ENCODE data around the gene MATR3.
A peak's percentile ranks its signal among the peaks of the same experiment; 100 is the strongest.
"Not testable (repeated sequence)": the region's sequence is repeated elsewhere in the genome, so short reads cannot be mapped to it uniquely, and the experiment has no call there.

The MATR3 gene

DNA sequence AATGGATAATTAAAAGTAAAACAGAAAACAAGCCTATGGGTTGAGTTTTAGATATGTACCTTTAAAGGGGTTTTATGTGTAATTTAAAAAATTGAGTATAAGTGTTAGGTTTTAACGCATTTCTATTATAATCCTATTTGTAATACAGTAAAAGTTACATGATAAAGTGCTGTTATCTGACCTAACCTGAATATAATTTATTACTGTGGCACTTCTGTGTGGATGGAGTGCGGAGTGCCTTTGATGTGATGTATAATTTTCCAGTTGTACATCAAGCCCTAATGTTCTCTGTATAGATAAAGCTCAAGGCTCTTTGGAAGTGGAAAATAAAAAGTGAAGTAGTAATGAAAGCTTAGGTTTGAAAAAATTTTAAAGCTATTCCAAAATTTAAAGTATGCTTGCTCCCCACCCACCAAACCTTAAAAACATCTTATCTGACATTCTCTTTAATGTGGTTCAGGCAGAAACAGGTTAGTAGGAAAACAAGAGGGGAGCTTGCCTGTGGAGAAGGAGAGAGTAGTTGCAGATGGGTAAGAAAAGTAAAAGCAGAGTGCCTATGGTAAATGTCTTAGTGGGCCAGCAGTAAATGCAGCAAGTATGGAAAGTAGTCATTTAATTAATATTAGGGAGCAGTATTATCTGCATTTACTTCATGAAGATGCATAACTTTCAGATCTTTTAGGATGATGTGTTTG lies 4.0 kb downstream of the MATR3 start:
- FAIRE-seq (no peak), DNase-seq (ENCODE audit: insufficient read length, low spot score) (no peak)

DNA sequence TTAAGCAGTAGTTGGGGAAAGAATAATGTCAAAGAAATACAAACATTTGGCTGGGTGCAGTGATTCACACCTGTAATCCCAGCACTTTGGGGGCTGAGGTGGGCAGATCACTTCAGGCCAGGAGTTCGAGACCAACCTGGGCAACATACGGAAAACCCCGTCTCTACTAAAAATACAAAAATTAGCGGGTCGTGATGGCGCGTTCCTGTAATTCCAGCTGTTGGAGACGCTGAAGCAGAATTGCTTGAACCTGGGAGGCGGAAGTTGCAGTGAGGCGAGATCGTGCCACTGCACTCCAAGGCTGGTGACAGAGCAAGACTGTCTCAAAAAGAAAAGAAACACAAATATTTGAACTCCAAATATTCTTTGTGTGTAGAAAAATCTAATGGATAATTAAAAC lies 4.7 kb downstream of the MATR3 start:
- DNase-seq (ENCODE audit: insufficient read length, low spot score) (no peak), FAIRE-seq (no peak)
- TF ChIP-seq POLR2A (IDR thresholded peaks at IDR 0.05; ENCODE audit: low read depth, low read length): no peak

More for the DNA sequence above, 4.0 kb downstream of the MATR3 start:
- no peak for TF ChIP-seq POLR2A (IDR thresholded peaks at IDR 0.05; ENCODE audit: low read depth, low read length)

DNA sequence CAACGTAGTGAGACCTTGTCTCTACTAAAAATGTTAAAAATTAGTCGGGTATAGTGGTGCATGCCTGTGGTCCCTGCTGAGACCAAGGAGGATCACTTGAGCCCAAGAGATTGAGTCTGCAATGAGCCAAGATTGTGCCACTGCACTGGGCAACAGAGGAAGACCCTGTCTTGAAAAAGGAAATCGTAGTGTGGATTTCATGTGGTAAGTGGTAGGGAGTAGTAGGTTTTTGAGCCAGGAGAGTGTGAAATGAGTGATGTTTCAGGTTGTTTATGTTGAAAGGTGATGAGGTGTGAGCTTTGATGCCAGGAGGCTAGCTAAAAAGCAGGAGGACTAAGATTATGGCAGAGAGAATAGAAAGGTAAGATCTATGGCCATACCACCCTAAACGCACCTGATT lies 5.9 kb downstream of the MATR3 start:
- FAIRE-seq (no peak), DNase-seq (ENCODE audit: insufficient read length, low spot score) (no peak)
- no peak for TF ChIP-seq POLR2A (IDR thresholded peaks at IDR 0.05; ENCODE audit: low read depth, low read length)

DNA sequence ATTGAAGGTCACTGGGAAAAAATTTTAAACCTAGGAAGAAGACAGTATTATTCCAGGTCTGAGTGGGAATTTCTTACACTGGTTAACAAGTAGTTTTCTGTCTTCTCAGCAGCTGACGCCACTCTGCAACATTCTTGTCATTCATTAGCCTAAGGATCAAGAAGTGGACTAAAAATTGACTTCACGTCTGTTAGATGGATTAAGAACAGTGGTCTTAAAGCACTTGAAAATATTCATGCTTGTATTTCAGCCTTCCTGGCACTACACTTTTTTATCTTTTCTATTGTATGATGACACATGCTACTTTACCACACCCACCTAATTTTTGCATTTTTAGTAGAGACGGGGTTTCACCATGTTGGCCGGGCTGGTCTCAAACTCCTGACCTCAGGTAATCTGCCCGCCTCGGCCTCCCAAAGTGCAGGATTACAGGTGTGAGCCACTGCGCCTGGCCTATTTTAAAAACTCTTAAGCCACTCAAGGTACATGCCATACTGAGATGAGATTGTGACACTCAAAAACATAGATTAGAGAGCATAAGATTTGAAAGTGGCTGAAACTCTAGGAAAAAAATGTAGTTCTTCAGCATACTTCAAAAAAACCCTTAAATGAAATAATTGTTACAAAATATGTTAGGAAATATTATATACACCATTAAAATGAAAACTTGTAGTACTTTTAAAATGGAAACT lies 8.4 kb downstream of the MATR3 start:
- TF ChIP-seq POLR2A (IDR thresholded peaks at IDR 0.05; ENCODE audit: low read depth, low read length): no peak
- FAIRE-seq (no peak), DNase-seq (ENCODE audit: insufficient read length, low spot score) (no peak)

DNA sequence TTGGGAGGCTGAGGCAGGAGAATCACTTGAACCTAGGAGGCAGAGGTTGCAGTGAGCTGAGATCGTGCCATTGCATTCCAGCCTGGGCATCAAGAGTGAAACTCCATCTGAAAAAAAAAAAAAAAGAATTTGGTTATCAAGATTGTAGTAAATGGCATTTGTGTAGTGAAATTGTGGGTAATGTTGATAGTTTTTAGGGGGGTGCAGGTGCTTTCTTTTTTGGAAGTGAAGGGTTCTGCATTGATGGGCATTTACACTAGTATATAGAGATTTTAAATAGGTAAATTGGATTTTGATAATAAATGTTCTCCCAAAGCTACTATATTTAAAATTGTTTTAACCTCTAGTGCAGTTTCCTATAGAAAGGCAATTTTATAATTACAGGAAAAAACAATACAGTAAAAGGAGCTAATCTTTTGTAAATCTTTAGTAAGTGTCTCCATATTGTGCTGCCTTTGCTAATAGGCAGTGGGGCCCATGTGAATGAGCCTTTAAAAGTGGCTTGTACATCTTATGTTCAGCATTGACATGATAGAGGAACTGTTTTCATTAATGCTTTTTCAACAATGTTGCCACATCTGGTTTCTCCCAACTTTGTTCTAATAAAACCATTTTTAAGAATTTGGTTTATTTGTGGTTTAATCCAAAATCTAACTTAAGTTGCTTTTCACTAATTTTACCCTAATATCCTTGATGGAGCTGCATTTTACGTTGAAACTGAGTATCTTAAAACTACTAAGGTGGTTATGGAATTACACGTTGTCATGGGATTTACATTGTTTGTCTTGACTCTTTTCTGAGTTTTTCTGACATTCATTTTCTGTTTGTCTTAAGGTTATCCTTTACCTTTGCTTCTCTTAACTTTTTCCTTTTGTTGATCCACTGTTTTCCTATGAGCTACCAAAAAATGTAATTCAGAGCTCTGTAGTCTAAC lies 11.1 kb downstream of the MATR3 start:
- no peak for TF ChIP-seq POLR2A (IDR thresholded peaks at IDR 0.05; ENCODE audit: low read depth, low read length)
- peak; percentile 45 for FAIRE-seq
- DNase-seq (ENCODE audit: insufficient read length, low spot score): no peak

DNA sequence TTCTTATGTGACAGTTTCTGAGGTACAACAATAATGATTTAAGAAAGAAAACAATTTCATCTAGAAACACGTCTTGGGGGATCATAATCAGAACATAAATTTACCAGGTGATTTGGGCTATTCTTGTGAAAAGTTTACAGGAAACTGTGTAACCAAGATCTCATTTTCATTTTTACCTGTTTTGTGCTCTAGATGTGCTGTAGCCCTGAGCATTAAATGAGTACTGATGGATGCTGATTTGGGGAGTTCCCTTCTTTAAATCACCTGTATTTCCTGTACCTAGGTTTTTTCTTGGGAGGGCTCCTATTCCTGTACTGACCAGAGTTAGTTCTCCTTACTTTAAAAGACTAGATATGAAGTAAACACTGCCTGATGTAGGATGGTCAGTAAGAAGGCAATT lies 12.7 kb downstream of the MATR3 start:
- DNase-seq (ENCODE audit: insufficient read length, low spot score): no peak
- TF ChIP-seq POLR2A (IDR thresholded peaks at IDR 0.05; ENCODE audit: low read depth, low read length): no peak
- FAIRE-seq: no peak

DNA sequence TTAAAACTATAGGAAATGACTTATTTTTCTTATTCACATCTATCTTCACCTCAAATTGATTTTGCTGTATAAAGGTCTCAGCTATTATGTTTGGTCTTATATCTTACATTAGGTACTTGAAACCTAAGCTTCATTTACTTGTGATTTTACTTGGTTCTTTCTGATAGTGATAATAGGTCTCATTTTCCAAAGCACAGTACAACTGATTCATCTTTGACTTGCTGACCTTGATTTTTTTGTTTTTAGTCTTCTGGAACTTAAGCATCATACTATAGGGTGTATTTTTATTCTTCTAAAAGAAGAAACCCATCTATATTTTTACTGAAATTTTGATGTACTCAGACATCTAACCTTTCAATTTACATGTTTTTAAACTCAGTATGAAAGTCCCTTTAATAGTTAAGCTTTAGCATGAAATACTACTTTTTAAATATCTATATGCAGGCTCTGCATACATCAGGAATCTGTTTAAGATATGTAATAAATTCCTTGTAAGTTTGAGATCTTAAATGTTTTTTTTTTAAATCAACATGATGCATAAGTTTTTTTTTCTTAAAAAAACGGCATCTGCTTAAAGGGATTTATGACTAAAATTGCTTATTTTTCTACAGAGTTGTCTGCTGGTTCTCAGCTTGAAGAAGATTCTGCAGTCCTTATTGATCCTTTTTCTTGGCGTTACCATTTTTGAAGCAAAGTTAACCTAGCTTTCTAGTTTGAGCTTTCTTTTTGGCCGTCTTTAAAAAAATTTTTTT lies 13.3 kb downstream of the MATR3 start:
- no peak for TF ChIP-seq POLR2A (IDR thresholded peaks at IDR 0.05; ENCODE audit: low read depth, low read length)
- peak; percentile 52 for FAIRE-seq
- DNase-seq (ENCODE audit: insufficient read length, low spot score): no peak

DNA sequence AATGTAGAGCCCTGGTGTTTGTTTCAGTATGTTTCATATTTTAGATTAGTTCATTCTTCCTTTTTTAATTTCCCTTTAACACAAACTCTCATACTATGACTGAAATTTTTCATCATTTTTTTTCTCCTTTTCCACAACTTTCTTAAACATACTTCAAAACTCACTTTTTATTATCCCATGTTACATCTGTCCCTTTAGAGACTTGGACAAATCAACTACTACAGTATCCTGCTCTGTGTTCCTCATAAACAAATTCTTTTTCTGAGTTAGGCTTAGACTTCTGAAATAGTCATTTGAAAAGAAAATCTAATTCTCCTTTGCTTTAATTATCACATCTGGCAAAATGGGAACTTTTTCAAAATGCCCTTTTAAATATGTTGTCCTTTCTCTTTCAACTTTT lies 15.3 kb downstream of the MATR3 start:
- TF ChIP-seq POLR2A (IDR thresholded peaks at IDR 0.05; ENCODE audit: low read depth, low read length): no peak
- FAIRE-seq (peak; percentile 52), DNase-seq (ENCODE audit: insufficient read length, low spot score) (no peak)

DNA sequence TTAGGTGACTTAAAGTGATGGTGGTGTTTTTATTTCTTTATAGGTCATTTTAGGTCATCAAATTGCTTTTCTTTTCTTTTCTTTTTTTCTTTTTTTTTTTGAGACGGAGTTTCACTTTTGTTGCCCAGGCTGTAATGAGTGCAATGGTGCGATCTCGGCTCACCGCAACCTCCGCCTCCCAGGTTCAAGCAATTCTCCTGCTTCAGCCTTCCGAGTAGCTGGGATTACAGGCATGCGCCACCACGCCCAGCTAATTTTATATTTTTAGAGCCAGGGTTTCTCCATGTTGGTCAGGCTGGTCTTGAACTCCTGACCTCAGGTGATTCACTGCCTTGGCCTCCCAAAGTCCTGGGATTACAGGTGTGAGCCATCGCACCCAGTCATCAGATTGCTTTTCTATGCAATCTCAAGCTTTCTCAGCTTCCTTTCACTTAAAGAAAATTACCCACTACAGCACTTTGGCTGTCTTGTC lies 17.2 kb downstream of the MATR3 start:
- peak; percentile 69 for FAIRE-seq
- not testable (repeated sequence) for DNase-seq (ENCODE audit: insufficient read length, low spot score)

DNA sequence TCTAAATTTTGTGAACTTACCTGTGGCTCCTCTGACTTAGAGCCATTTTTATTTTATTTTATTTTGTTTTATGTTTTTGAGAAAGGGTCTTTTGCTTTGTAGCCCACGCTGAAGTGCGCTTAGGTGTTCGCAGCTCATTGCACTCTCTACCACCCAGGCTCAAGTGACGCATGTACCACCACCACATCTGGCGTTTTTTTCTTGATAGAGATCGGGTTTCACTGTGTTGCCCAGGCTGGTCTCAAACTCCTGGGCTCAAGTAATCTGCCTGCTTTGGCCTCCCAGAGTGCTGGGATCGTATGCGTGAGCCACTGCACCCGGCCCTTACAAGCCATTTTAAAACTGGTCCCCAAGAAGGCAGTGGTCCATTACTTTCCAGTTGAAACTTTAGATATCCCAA lies 18.5 kb downstream of the MATR3 start:
- FAIRE-seq: no peak
- no peak for TF ChIP-seq POLR2A (IDR thresholded peaks at IDR 0.05; ENCODE audit: low read depth, low read length)
- DNase-seq (ENCODE audit: insufficient read length, low spot score): no peak

DNA sequence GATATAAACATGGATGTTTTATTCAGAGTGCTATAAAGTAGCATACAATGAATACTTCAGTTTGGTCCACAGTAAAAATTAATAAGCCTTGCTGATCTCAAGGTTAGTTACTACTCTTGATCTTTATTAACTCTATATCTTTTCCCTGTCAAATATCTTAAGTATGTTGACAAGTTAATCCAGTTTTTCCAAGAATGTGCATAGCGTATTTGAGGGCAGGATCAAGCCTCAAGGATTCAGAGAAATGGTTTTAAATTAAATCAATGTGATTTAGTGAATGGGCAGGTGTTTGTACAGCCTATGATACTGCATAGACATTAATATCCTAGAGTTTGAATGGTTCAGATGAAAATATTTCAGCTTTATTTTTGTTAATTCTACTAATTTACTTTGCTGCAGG lies 20.7 kb downstream of the MATR3 start:
- no peak for TF ChIP-seq POLR2A (IDR thresholded peaks at IDR 0.05; ENCODE audit: low read depth, low read length)
- no peak for DNase-seq (ENCODE audit: insufficient read length, low spot score)
- FAIRE-seq: no peak

DNA sequence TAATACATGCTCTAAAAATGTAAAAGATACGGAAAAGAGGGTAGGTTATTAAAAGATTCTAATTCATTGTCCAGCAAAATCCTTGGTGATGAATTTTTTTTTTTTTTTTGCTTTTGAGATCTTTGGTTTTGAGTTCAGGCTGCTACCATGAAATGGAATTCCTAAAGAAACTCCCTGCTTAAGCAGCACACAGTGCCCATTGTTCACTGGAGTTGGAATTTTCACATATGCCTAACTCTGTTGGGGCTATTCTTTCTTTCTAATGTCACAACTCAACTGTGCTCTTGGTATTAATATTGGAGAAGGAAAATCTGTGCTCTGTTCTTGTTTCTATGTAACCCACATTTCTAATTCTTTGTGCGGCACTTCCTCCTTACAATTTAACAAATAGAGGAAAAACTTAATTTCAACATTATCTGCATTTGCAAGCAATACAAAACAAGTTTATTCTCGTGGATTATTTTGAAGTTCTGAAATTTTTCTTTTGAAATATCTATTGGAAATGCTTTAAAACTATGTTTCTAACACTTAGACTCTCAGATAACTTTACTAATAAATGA lies 21.6 kb downstream of the MATR3 start:
- TF ChIP-seq POLR2A (IDR thresholded peaks at IDR 0.05; ENCODE audit: low read depth, low read length): no peak
- no peak for FAIRE-seq
- DNase-seq (ENCODE audit: insufficient read length, low spot score): no peak

DNA sequence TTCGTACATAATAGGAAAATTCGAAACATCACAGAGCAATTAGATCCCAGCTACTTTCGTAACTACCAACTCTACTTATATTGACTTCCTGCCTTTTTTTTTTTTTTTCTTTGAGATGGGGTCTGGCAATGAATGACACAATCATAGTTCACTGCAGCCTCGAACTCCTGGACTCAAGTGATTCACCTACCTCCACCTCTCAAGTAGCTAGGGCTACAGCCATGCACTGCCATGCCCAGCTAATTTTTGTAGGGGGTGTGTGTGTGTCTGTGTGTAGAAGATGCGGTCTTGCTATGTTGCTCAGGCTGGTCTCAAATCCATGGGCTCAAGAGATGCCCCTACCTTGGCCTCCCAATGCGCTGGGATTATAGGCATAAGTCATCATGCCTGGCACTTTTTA lies 42.3 kb downstream of the MATR3 start:
- DNase-seq (ENCODE audit: insufficient read length, low spot score): no peak
- no peak for TF ChIP-seq POLR2A (IDR thresholded peaks at IDR 0.05; ENCODE audit: low read depth, low read length)
- FAIRE-seq: no peak

All from H54 (cell line).